ENCODE results near the gene CASTOR1.

Gene CASTOR1

GRCh38 chr22:30318799-30319419 is 29.6 kb upstream of the CASTOR1 start:
- DNase-seq (ENCODE audit: low spot score): no peak

GRCh38 chr22:30317778-30318177 is 28.5 kb upstream of the CASTOR1 start:
- DNase-seq (ENCODE audit: low spot score): no peak

GRCh38 chr22:30315962-30316576 is 26.8 kb upstream of the CASTOR1 start:
- no peak for DNase-seq (ENCODE audit: low spot score)

GRCh38 chr22:30314915-30315314 is 25.6 kb upstream of the CASTOR1 start:
- no peak for DNase-seq (ENCODE audit: low spot score)

- no peak for DNase-seq (ENCODE audit: low spot score)
Measured at GRCh38 chr22:30313527-30314363, 24.4 kb upstream of the CASTOR1 start.

GRCh38 chr22:30312053-30312452 is 22.7 kb upstream of the CASTOR1 start:
- DNase-seq (ENCODE audit: low spot score): peak; percentile 62

- DNase-seq (ENCODE audit: low spot score): peak; percentile 77
Measured at GRCh38 chr22:30310881-30311771, 21.8 kb upstream of the CASTOR1 start.

GRCh38 chr22:30309951-30310741 is 20.8 kb upstream of the CASTOR1 start:
- peak; percentile 45 for DNase-seq (ENCODE audit: low spot score)

GRCh38 chr22:30308518-30309230 is 19.4 kb upstream of the CASTOR1 start:
- peak; percentile 35 for DNase-seq (ENCODE audit: low spot score)

GRCh38 chr22:30308093-30308492 is 18.8 kb upstream of the CASTOR1 start:
- no peak for DNase-seq (ENCODE audit: low spot score)

GRCh38 chr22:30307041-30307574 is 17.8 kb upstream of the CASTOR1 start:
- no peak for DNase-seq (ENCODE audit: low spot score)

GRCh38 chr22:30306627-30307011 is 17.3 kb upstream of the CASTOR1 start:
- no peak for DNase-seq (ENCODE audit: low spot score)

GRCh38 chr22:30305906-30306626 is 16.8 kb upstream of the CASTOR1 start:
- DNase-seq (ENCODE audit: low spot score): no peak

GRCh38 chr22:30305519-30305905 is 16.2 kb upstream of the CASTOR1 start:
- DNase-seq (ENCODE audit: low spot score): peak; percentile 27

GRCh38 chr22:30304495-30305244 is 15.4 kb upstream of the CASTOR1 start:
- DNase-seq (ENCODE audit: low spot score): peak; percentile 27

- no peak for DNase-seq (ENCODE audit: low spot score)
Measured at GRCh38 chr22:30302810-30303138, 13.5 kb upstream of the CASTOR1 start.

GRCh38 chr22:30301995-30302809 is 12.9 kb upstream of the CASTOR1 start:
- DNase-seq (ENCODE audit: low spot score): peak; percentile 73

- no peak for DNase-seq (ENCODE audit: low spot score)
Measured at GRCh38 chr22:30299322-30299721, 10.0 kb upstream of the CASTOR1 start.
